HCT116 (cell line): ENCODE data around the gene COTL1. TPM values are rescaled to one million over a fixed set of nuclear protein-coding genes. Genes with fewer than 3 reads are reported as not detected.
"Not testable (repeated sequence)": the region's sequence is repeated elsewhere in the genome, so short reads cannot be mapped to it uniquely, and the experiment has no call there.

Experiments
- ATAC-seq: fragments of 200-7000 bp; cut with Tn5 transposase; 2 replicates; pipeline ENCODE4 v1.9.1; 2020; ENCODE audit warnings: mild to moderate bottlenecking, moderate library complexity
- BruUV-seq: library from RNA; stranded (reverse); fragments of 400-500 nt; replicated peaks from 2 replicates; lab custom pipeline; 2021; lab: Mats Ljungman, UMichigan
- CTCF ChIA-PET: fragments of 300-600 bp; sonication (Branson Sonifier 250); formaldehyde crosslinking; loops from one replicate; lab custom pipeline; 2021; ENCODE audit warnings: antibody characterized with exemption; lab: Charles Lee
- POLR2A ChIA-PET: fragments of 300-600, 350-600 bp; sonication (Branson Sonifier 250); formaldehyde crosslinking; loops from one replicate; lab custom pipeline; 2021; ENCODE audit warnings: antibody characterized with exemption; lab: Charles Lee
- RAD21 ChIA-PET, 2 experiments: fragments of 300-600 bp; sonication (Branson Sonifier 250); formaldehyde crosslinking; loops; one replicate each; lab custom pipeline; 2023; ENCODE audit warnings: low total read pairs in 2 of 2; ENCODE audit not compliant: uncharacterized antibody in 2 of 2, unreplicated experiment in 2 of 2, low non-redundant PET in 1 of 2; lab: Charles Lee
- DNase-seq: peaks from one replicate; pipeline ENCODE4 v3.0.0-alpha.2; 2010; ENCODE audit warnings: low read depth, low spot score
- H2AFZ ChIP-seq: fragments of 200-600 bp; shearing (Covaris generic), sonication (generic); 2 replicates; pipeline ENCODE4 v1.6.1; 2017; ENCODE audit warnings: low read depth, mixed run types, mixed read lengths, antibody characterized with exemption, low read length; ENCODE audit not compliant: poor library complexity, severe bottlenecking
- H3K27ac ChIP-seq: 2 replicates; pipeline ENCODE4 v1.5.1; 2012; ENCODE audit warnings: low read depth, low read length
- H3K27me3 ChIP-seq: fragments of 200-600 bp; sonication (generic); 2 replicates; pipeline ENCODE4 v1.6.1; 2016; ENCODE audit warnings: mixed run types, low read length, mixed read lengths; ENCODE audit not compliant: insufficient read depth
- H3K36me3 ChIP-seq, 2 experiments: fragments of 200-500 bp in 1 of 2; fragments of 200-600 bp in 1 of 2; sonication (Bioruptor generic) in 1 of 2; sonication (generic) in 1 of 2; 2 replicates each; pipeline versions ENCODE4 v1.5.1 to v1.6.1; 2014 to 2016; ENCODE audit warnings: low read length in 2 of 2, inconsistent platforms in 1 of 2, mixed read lengths in 1 of 2, mixed run types in 1 of 2; ENCODE audit not compliant: insufficient read depth in 2 of 2, control insufficient read depth in 1 of 2
- H3K4me1 ChIP-seq, 2 experiments: fragments of 200-600 bp in 1 of 2; sonication (generic) in 1 of 2; 2 replicates each; pipeline versions ENCODE4 v1.5.1 to v1.6.1; 2012 to 2017; ENCODE audit warnings: low read length in 2 of 2, inconsistent platforms in 1 of 2, mild to moderate bottlenecking in 1 of 2, mixed read lengths in 1 of 2, mixed run types in 1 of 2, moderate library complexity in 1 of 2; ENCODE audit not compliant: insufficient read depth in 2 of 2, control insufficient read depth in 1 of 2
- H3K4me2 ChIP-seq: fragments of 200-600 bp; sonication (generic); 2 replicates; pipeline ENCODE4 v1.6.1; 2017; ENCODE audit warnings: mixed run types, low read length, mixed read lengths
- H3K4me3 ChIP-seq, 2 experiments: fragments of 200-600 bp in 1 of 2; sonication (generic) in 1 of 2; replicated peaks in 1 of 2; 2 replicates each; pipeline ENCODE4 v1.5.1; 2011 to 2016; ENCODE audit warnings: low read length in 2 of 2, control low read depth in 1 of 2, low read depth in 1 of 2, mild to moderate bottlenecking in 1 of 2, mixed read lengths in 1 of 2, mixed run types in 1 of 2
- H3K79me2 ChIP-seq: fragments of 200-600 bp; sonication (generic); 2 replicates; pipeline ENCODE4 v1.6.1; 2017; ENCODE audit warnings: mild to moderate bottlenecking, mixed run types, low read length, moderate library complexity, mixed read lengths; ENCODE audit not compliant: insufficient read depth
- H3K9ac ChIP-seq: fragments of 200-600 bp; sonication (generic); 2 replicates; pipeline ENCODE4 v1.6.1; 2016; ENCODE audit warnings: low read length, mixed read lengths
- H3K9me2 ChIP-seq: fragments of 200-600 bp; sonication (generic), shearing (Covaris generic); 2 replicates; pipeline ENCODE4 v1.6.1; 2017; ENCODE audit warnings: mixed run types, mild to moderate bottlenecking, moderate library complexity; ENCODE audit not compliant: insufficient read depth
- H3K9me3 ChIP-seq, 2 experiments: fragments of 200-500 bp in 1 of 2; fragments of 200-600 bp in 1 of 2; sonication (Bioruptor generic) in 1 of 2; sonication (generic) in 1 of 2; 2 replicates each; pipeline ENCODE4 v1.6.1; 2014 to 2017; ENCODE audit warnings: low read length in 2 of 2, mixed read lengths in 2 of 2, inconsistent platforms in 1 of 2, low read depth in 1 of 2, mild to moderate bottlenecking in 1 of 2, mixed run types in 1 of 2, moderate library complexity in 1 of 2; ENCODE audit not compliant: control insufficient read depth in 1 of 2, insufficient read depth in 1 of 2
- H4K20me1 ChIP-seq: fragments of 200-600 bp; sonication (generic), shearing (Covaris generic); 2 replicates; pipeline ENCODE4 v1.6.1; 2017; ENCODE audit warnings: mixed run types, mild to moderate bottlenecking, moderate library complexity; ENCODE audit not compliant: insufficient read depth
- ATF3 ChIP-seq: IDR thresholded peaks from 2 replicates; pipeline ENCODE4 v1.6.1; 2012
- CBX3 ChIP-seq: IDR thresholded peaks from 2 replicates; pipeline ENCODE4 v1.6.1; 2012; ENCODE audit warnings: low read depth
- CEBPB ChIP-seq: IDR thresholded peaks from 2 replicates; pipeline ENCODE4 v1.6.1; 2012; ENCODE audit warnings: low read depth
- ELF1 ChIP-seq: IDR thresholded peaks from 2 replicates; pipeline ENCODE4 v1.6.1; 2012; ENCODE audit warnings: low read depth, borderline replicate concordance
- EZH2phosphoT487 ChIP-seq: fragments of 200-600 bp; IDR thresholded peaks from 2 replicates; pipeline ENCODE4 v1.6.1; 2018; ENCODE audit warnings: antibody characterized with exemption, borderline replicate concordance
- FOSL1 ChIP-seq: IDR thresholded peaks from 2 replicates; pipeline ENCODE4 v1.6.1; 2012; ENCODE audit warnings: low read depth
- JUND ChIP-seq: IDR thresholded peaks from 2 replicates; pipeline ENCODE4 v1.6.1; 2012
- POLR2A ChIP-seq: IDR thresholded peaks from 2 replicates; pipeline ENCODE4 v1.7.0; 2011; ENCODE audit warnings: borderline replicate concordance; ENCODE audit not compliant: insufficient read depth, insufficient read length; ENCODE audit errors: extremely low read depth
- POLR2AphosphoS5 ChIP-seq: IDR thresholded peaks from 2 replicates; pipeline ENCODE4 v1.6.1; 2011; ENCODE audit warnings: mild to moderate bottlenecking, low read depth, low read length, moderate library complexity
- RAD21 ChIP-seq: IDR thresholded peaks from 2 replicates; pipeline ENCODE4 v1.6.1; 2012; ENCODE audit warnings: low read depth, mild to moderate bottlenecking
- SP1 ChIP-seq: IDR thresholded peaks from 2 replicates; pipeline ENCODE4 v1.6.1; 2012; ENCODE audit warnings: low read depth
- SRF ChIP-seq: IDR thresholded peaks from 2 replicates; pipeline ENCODE4 v1.6.1; 2012; ENCODE audit warnings: low read depth
- TCF7L2 ChIP-seq: IDR thresholded peaks from 2 replicates; pipeline ENCODE4 v1.7.0; 2011; ENCODE audit warnings: borderline replicate concordance, inconsistent platforms; ENCODE audit not compliant: insufficient read depth, insufficient read length; ENCODE audit errors: extremely low read depth
- YY1 ChIP-seq: IDR thresholded peaks from 2 replicates; pipeline ENCODE4 v1.6.1; 2011; ENCODE audit warnings: low read length, low read depth, moderate library complexity, mild to moderate bottlenecking; ENCODE audit not compliant: insufficient replicate concordance; ENCODE audit errors: extremely low read depth
- ZBTB33 ChIP-seq: IDR thresholded peaks from 2 replicates; pipeline ENCODE4 v1.6.1; 2011; ENCODE audit warnings: mild to moderate bottlenecking, low read length, moderate library complexity; ENCODE audit not compliant: insufficient replicate concordance; ENCODE audit errors: extremely low read depth
- ZFX ChIP-seq: fragments of 450-650 bp; IDR thresholded peaks from 2 replicates; pipeline ENCODE4 v1.6.1; 2017
- ZNF274 ChIP-seq: fragments of 200-500 bp; sonication (Bioruptor generic); IDR thresholded peaks from 2 replicates; pipeline ENCODE4 v1.6.1; 2014; ENCODE audit warnings: mild to moderate bottlenecking, low read depth, low read length, inconsistent platforms
- intact Hi-C: fragments of 100-400 bp; cut with micrococcal nuclease; formaldehyde crosslinking; loops from 2 replicates; pipeline ENCODE4 v1.10.0; 2022
- total RNA-seq: library from RNA; stranded (reverse); gene quantifications from one replicate; pipeline ENCODE4 v1.2.1, GENCODE V29; 2021; ENCODE audit not compliant: unreplicated experiment
- TF ChIP-seq, protein P1 (sequence below): IDR thresholded peaks from 2 replicates; pipeline ENCODE4 v1.6.1; 2012; ENCODE audit warnings: low read depth

Gene COTL1
- total RNA-seq, 1 experiment from 2014 or later, result 276 TPM

DNA sequence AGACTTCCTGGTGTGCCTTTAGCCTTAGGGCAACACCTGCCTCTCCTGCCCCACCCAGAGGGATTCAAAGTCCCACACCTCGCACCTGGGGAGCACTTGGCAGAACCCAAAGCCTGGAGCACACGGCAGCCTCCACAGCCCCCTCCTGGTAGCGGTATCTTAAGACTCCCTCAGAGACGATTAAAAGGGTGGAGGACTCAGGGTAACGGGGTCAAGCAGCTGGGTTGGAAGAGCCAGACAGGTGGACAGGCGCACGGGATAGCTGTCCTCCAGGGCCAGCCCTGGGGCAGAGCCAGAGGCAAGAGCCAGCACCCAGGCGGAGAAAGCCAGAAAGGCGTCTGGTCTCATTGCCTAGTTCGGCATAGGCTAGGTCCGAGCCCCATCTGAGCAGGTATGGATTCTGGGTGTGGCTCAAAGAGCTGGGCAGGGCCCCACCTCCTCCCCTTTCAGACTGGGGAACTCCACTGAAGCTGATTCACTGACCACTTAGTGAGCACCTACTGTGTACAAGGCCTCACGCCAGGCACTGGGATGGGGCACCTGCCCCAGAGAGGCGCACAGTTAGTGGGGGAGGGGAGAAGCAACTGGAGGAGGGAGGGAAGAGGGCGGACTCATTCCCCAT is 58.5 kb downstream of the COTL1 start:
- H3K79me2 ChIP-seq, result no peaks in the 10 kb centered on the region
- H3K9me3 ChIP-seq, result no peaks in the 10 kb centered on the region
- no peaks in the 10 kb centered on the region for H4K20me1 ChIP-seq
- ChIA-PET RAD21 (no interaction called here), CTCF (no interaction called here), POLR2A (no interaction called here)
- intact Hi-C loops, result no loop called here
- ATAC-seq (peak; percentile 57), DNase-seq (no peak)
- BruUV-seq, result no TSS peak
- H3K9ac ChIP-seq, result no peak overlapping the region
- no peak overlapping the region for H3K4me3 ChIP-seq
- H3K4me2 ChIP-seq, result no peak overlapping the region
- H3K4me1 ChIP-seq, result peaks cover 0 to 12% of the 10 kb centered on the region in 2 experiments; a peak in 1 of 4 replicates
- H3K27ac ChIP-seq, result no peak overlapping the region
- H3K27me3 ChIP-seq, result no peaks in the 10 kb centered on the region
- TF ChIP-seq ZFX (no peak), RAD21 (no peak), POLR2A (no peak), EZH2phosphoT487 (no peak), ZBTB33 (no peak), ZNF274 (no peak), YY1 (no peak), JUND (no peak), SRF (no peak), CEBPB (no peak), FOSL1 (no peak), TCF7L2 (no peak), SP1 (no peak), ELF1 (no peak), ATF3 (no peak), POLR2AphosphoS5 (no peak), CBX3 (no peak)
- TF ChIP-seq, protein P1, sequence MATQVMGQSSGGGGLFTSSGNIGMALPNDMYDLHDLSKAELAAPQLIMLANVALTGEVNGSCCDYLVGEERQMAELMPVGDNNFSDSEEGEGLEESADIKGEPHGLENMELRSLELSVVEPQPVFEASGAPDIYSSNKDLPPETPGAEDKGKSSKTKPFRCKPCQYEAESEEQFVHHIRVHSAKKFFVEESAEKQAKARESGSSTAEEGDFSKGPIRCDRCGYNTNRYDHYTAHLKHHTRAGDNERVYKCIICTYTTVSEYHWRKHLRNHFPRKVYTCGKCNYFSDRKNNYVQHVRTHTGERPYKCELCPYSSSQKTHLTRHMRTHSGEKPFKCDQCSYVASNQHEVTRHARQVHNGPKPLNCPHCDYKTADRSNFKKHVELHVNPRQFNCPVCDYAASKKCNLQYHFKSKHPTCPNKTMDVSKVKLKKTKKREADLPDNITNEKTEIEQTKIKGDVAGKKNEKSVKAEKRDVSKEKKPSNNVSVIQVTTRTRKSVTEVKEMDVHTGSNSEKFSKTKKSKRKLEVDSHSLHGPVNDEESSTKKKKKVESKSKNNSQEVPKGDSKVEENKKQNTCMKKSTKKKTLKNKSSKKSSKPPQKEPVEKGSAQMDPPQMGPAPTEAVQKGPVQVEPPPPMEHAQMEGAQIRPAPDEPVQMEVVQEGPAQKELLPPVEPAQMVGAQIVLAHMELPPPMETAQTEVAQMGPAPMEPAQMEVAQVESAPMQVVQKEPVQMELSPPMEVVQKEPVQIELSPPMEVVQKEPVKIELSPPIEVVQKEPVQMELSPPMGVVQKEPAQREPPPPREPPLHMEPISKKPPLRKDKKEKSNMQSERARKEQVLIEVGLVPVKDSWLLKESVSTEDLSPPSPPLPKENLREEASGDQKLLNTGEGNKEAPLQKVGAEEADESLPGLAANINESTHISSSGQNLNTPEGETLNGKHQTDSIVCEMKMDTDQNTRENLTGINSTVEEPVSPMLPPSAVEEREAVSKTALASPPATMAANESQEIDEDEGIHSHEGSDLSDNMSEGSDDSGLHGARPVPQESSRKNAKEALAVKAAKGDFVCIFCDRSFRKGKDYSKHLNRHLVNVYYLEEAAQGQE, result no peak
- H3K36me3 ChIP-seq, result no peaks in the 10 kb centered on the region
- no peak overlapping the region for H2AFZ ChIP-seq
- H3K9me2 ChIP-seq, result no peaks in the 10 kb centered on the region

GRCh38 chr16:84558850-84559249 is 59.0 kb downstream of the COTL1 start:
- BruUV-seq, H3K9me3 ChIP-seq, H2AFZ ChIP-seq, H3K79me2 ChIP-seq, H3K36me3 ChIP-seq, H3K9ac ChIP-seq, H3K27ac ChIP-seq, DNase-seq, ATAC-seq, intact Hi-C loops, H3K9me2 ChIP-seq, RAD21 ChIA-PET, H3K4me3 ChIP-seq, CTCF ChIA-PET, H4K20me1 ChIP-seq, POLR2A ChIA-PET, H3K4me2 ChIP-seq, H3K27me3 ChIP-seq: not testable (repeated sequence)
- H3K4me1 ChIP-seq, result peaks cover 0 to 12% of the 10 kb centered on the region in 2 experiments; a peak in 1 of 4 replicates
